HepG2 (cell line): ENCODE measurements around the gene ARSH. TPM values are rescaled to one million over a fixed set of nuclear protein-coding genes. Genes with fewer than 3 reads are reported as not detected.

Experiments used
- ATAC-seq: fragments of 200-7000 bp; cut with Tn5 transposase; 3 replicates; pipeline ENCODE4 v1.9.1; 2020; ENCODE audit warnings: mild to moderate bottlenecking, moderate library complexity
- BruUV-seq: library from RNA; stranded (reverse); fragments of 400-500 nt; replicated peaks from 2 replicates; lab custom pipeline; 2021; lab: Mats Ljungman, UMichigan
- CTCF ChIA-PET: fragments of 300-600 bp; formaldehyde crosslinking; extraction: SDS; loops from one replicate; lab custom pipeline; 2021; ENCODE audit warnings: low total read pairs, inconsistent platforms, low intra/inter-chr PET ratio; lab: Yijun Ruan, JAX
- POLR2A ChIA-PET: fragments of 350-600 bp; sonication (Branson Sonifier 250); formaldehyde crosslinking; loops from one replicate; lab custom pipeline; 2020; ENCODE audit warnings: antibody characterized with exemption, inconsistent platforms; lab: Yijun Ruan, JAX
- DNase-seq: peaks from one replicate; pipeline ENCODE4 v3.0.0-alpha.2; 2015; ENCODE audit warnings: low spot score
- FAIRE-seq: peaks from 3 replicates; lab custom pipeline; 2011; peaks lifted over from hg19 to GRCh38; lab: Jason Lieb, UNC
- H2AFZ ChIP-seq: one replicate; pipeline ENCODE4 v1.6.1; 2011; ENCODE audit warnings: low read length, inconsistent platforms
- H3K27ac ChIP-seq: fragments of 300-600 bp; 3 replicates; pipeline ENCODE4 v1.8.0; 2011; ENCODE audit warnings: mixed run types, mild to moderate bottlenecking, mixed read lengths, low read length, inconsistent platforms; ENCODE audit not compliant: insufficient read depth; ENCODE audit errors: extremely low read length
- H3K27me3 ChIP-seq, 2 experiments: fragments of 200-600 bp in 1 of 2; 2 replicates in 1 of 2; 3 replicates in 1 of 2; pipeline versions ENCODE4 v1.6.0 to v1.8.0; 2011; ENCODE audit warnings: low read length in 2 of 2, mild to moderate bottlenecking in 2 of 2, moderate library complexity in 2 of 2, inconsistent platforms in 1 of 2; ENCODE audit not compliant: insufficient read depth in 2 of 2, control insufficient read depth in 1 of 2
- H3K36me3 ChIP-seq, 2 experiments: fragments of 200-600 bp in 1 of 2; replicated peaks in 1 of 2; 2 replicates in 1 of 2; 3 replicates in 1 of 2; pipeline versions ENCODE4 v1.5.1 to v1.8.0; 2011; ENCODE audit warnings: low read length in 2 of 2, inconsistent platforms in 1 of 2; ENCODE audit not compliant: insufficient read depth in 2 of 2, control insufficient read depth in 1 of 2
- H3K4me1 ChIP-seq: 2 replicates; pipeline ENCODE4 v1.5.1; 2012; ENCODE audit warnings: low read length, inconsistent platforms; ENCODE audit not compliant: insufficient read depth
- H3K4me2 ChIP-seq: 2 replicates; pipeline ENCODE4 v1.6.0; 2011; ENCODE audit warnings: low read depth, low read length, inconsistent platforms
- H3K4me3 ChIP-seq, 3 experiments: fragments of 200-600 bp in 1 of 3; sonication (generic), shearing (Covaris generic) in 1 of 3; replicated peaks in 1 of 3; 2 replicates each; pipeline ENCODE4 v1.5.1; 2011 to 2016; ENCODE audit warnings: low read length in 3 of 3, inconsistent platforms in 2 of 3, low read depth in 2 of 3, mild to moderate bottlenecking in 2 of 3, control low read depth in 1 of 3, mixed read lengths in 1 of 3; ENCODE audit not compliant: insufficient read depth in 1 of 3
- H3K79me2 ChIP-seq: one replicate; pipeline ENCODE4 v1.6.1; 2011; ENCODE audit warnings: low read length, inconsistent platforms; ENCODE audit not compliant: insufficient read depth
- H3K9ac ChIP-seq: 2 replicates; pipeline ENCODE4 v1.6.0; 2011; ENCODE audit warnings: mild to moderate bottlenecking, low read depth, low read length, inconsistent platforms; ENCODE audit not compliant: insufficient read depth
- H3K9me3 ChIP-seq: 2 replicates; pipeline ENCODE4 v1.5.1; 2012; ENCODE audit warnings: mild to moderate bottlenecking, low read length
- H4K20me1 ChIP-seq: 2 replicates; pipeline ENCODE4 v1.6.0; 2011; ENCODE audit warnings: inconsistent platforms, mild to moderate bottlenecking, low read length, moderate library complexity; ENCODE audit not compliant: insufficient read depth
- CEBPG ChIP-seq: IDR thresholded peaks from 2 replicates; pipeline ENCODE4 v1.6.1; 2016
- ZFP1 ChIP-seq: IDR thresholded peaks from 2 replicates; pipeline ENCODE4 v1.6.1; 2016
- ZFY ChIP-seq: sonication (generic); formaldehyde crosslinking; IDR thresholded peaks from 2 replicates; pipeline ENCODE4 v1.4.0; 2020; ENCODE audit warnings: missing genetic modification reagents
- ZNF205 ChIP-seq: IDR thresholded peaks from 2 replicates; pipeline ENCODE4 v1.6.1; 2018; ENCODE audit warnings: missing biosample characterization, missing genetic modification reagents
- ZNF746 ChIP-seq: sonication (generic); formaldehyde crosslinking; IDR thresholded peaks from 2 replicates; pipeline ENCODE4 v1.8.0; 2022; ENCODE audit warnings: mild to moderate bottlenecking, missing genetic modification reagents
- WGBS: methylation state at CpG from one replicate; pipeline ENCODE4 v1.1.6; 2017; ENCODE audit warnings: low lambda C conversion rate; 5-methylcytosine and 5-hydroxymethylcytosine counted together
- in situ Hi-C: cut with HindIII; loops from 2 replicates; pipeline ENCODE4 v1.10.0; 2017; ENCODE audit warnings: low pct_unique_long_range_greater_than_20kb; ENCODE audit not compliant: extremely low pct_ligation_motif_present
- intact Hi-C: fragments of 100-400 bp; cut with micrococcal nuclease; formaldehyde crosslinking; loops from one replicate; pipeline ENCODE4 v1.10.0; 2022; ENCODE audit not compliant: unreplicated experiment
- polyA plus RNA-seq, 8 experiments: library from polyadenylated mRNA; depleted of rRNA in 3 of 8; stranded (reverse) in 7 of 8; unstranded in 1 of 8; fragments of >200 nt; fragmentation: Illumina TruSeq in 4 of 8; extraction: Trizol in 4 of 8; gene quantifications; 2 replicates each; pipeline versions ENCODE4 v1.2.1 to v1.2.3, GENCODE V29; 2011 to 2016; ENCODE audit warnings: low read depth in 4 of 8, missing spikeins in 1 of 8, mixed read lengths in 1 of 8; ENCODE audit not compliant: insufficient read depth in 1 of 8
- total RNA-seq, 5 experiments: library from RNA; depleted of rRNA; stranded (reverse); fragments of >200 nt; fragmentation: Illumina TruSeq; extraction: Trizol; gene quantifications; 2 replicates each; pipeline ENCODE4 v1.2.3, GENCODE V29; 2016; ENCODE audit warnings: low read depth in 1 of 5

The ARSH gene
- total and polyA plus RNA-seq, 2 of the 13 experiments (the other 11 are each of a cell fraction or from before 2014, with no cell fraction given) = not detected

GRCh38 chrX:2984342-2984741 lies 22.0 kb upstream of the ARSH start:
- no peak for TF ChIP-seq CEBPG (CRISPR knock-in tag)
- TF ChIP-seq ZFY = no peak
- intact Hi-C loops = no loop called here
- ChIA-PET POLR2A (no interaction called here), CTCF (no interaction called here)
- FAIRE-seq = no peak
- no peak for DNase-seq
- no peak overlapping the region for H2AFZ ChIP-seq
- H3K79me2 ChIP-seq = no peaks in the 10 kb centered on the region
- BruUV-seq = no TSS peak
- H3K4me2 ChIP-seq = no peak overlapping the region
- no peak overlapping the region for H3K4me3 ChIP-seq
- no peaks in the 10 kb centered on the region for H3K36me3 ChIP-seq
- no peaks in the 10 kb centered on the region for H4K20me1 ChIP-seq
- no peak overlapping the region for H3K27ac ChIP-seq
- WGBS = 19% methylated on average over 4 of the region's 4 CpGs
- H3K4me1 ChIP-seq = no peaks in the 10 kb centered on the region
- in situ Hi-C loops = no loop called here
- no peak for ATAC-seq
- H3K9ac ChIP-seq = no peak overlapping the region
- no peaks in the 10 kb centered on the region for H3K27me3 ChIP-seq
- H3K9me3 ChIP-seq = no peaks in the 10 kb centered on the region

GRCh38 chrX:2989565-2989964 lies 16.8 kb upstream of the ARSH start:
- no peaks in the 10 kb centered on the region for H3K79me2 ChIP-seq
- H3K4me1 ChIP-seq = no peaks in the 10 kb centered on the region
- H2AFZ ChIP-seq = no peak overlapping the region
- H4K20me1 ChIP-seq = no peaks in the 10 kb centered on the region
- POLR2A ChIA-PET = no interaction called here
- in situ Hi-C loops = no loop called here
- H3K9me3 ChIP-seq = no peaks in the 10 kb centered on the region
- CTCF ChIA-PET = no interaction called here
- ATAC-seq (no peak), FAIRE-seq (no peak), DNase-seq (no peak)
- H3K4me2 ChIP-seq = no peak overlapping the region
- no peak overlapping the region for H3K4me3 ChIP-seq
- WGBS = 48% methylated on average over 2 of the region's 2 CpGs
- TF ChIP-seq ZNF205 (CRISPR knock-in tag) = no peak
- intact Hi-C loops = no loop called here
- H3K9ac ChIP-seq = no peak overlapping the region
- H3K36me3 ChIP-seq = no peaks in the 10 kb centered on the region
- no peaks in the 10 kb centered on the region for H3K27me3 ChIP-seq
- no TSS peak for BruUV-seq
- H3K27ac ChIP-seq = no peak overlapping the region

- H3K9me3 ChIP-seq = peaks cover 9% of the 10 kb centered on the region; the same call in 1 of the 2 replicates
- no peak overlapping the region for H2AFZ ChIP-seq
- no peaks in the 10 kb centered on the region for H3K27me3 ChIP-seq
- POLR2A ChIA-PET = no interaction called here
- H3K79me2 ChIP-seq = no peaks in the 10 kb centered on the region
- 0% methylated on average over 2 of the region's 2 CpGs for WGBS
- peaks cover 10% of the 10 kb centered on the region for H3K4me1 ChIP-seq
- ATAC-seq (no peak), FAIRE-seq (no peak), DNase-seq (no peak)
- H4K20me1 ChIP-seq = no peaks in the 10 kb centered on the region
- BruUV-seq = no TSS peak
- in situ Hi-C loops (no loop called here), intact Hi-C loops (no loop called here)
- peak; percentile 96; the same call in 1 of the 2 replicates for TF ChIP-seq ZFP1 (CRISPR knock-in tag)
- no peak for TF ChIP-seq ZNF746
- CTCF ChIA-PET = no interaction called here
- no peaks in the 10 kb centered on the region for H3K36me3 ChIP-seq
- H3K4me2 ChIP-seq = no peak overlapping the region
- H3K9ac ChIP-seq = no peak overlapping the region
- H3K27ac ChIP-seq = no peak overlapping the region
- no peak overlapping the region for H3K4me3 ChIP-seq
These were observed 4.2 kb downstream of the ARSH start for GRCh38 chrX:3010532-3010931.
